GM19023 (cell line): Measurements from ENCODE around the gene POLDIP3.

Source experiments
- ATAC-seq: cut with Tn5 transposase; IDR thresholded peaks from one replicate; pipeline ENCODE4 v1.9.1; 2021; ENCODE audit warnings: mild to moderate bottlenecking, moderate library complexity; ENCODE audit not compliant: unreplicated experiment

The POLDIP3 gene, protein sequence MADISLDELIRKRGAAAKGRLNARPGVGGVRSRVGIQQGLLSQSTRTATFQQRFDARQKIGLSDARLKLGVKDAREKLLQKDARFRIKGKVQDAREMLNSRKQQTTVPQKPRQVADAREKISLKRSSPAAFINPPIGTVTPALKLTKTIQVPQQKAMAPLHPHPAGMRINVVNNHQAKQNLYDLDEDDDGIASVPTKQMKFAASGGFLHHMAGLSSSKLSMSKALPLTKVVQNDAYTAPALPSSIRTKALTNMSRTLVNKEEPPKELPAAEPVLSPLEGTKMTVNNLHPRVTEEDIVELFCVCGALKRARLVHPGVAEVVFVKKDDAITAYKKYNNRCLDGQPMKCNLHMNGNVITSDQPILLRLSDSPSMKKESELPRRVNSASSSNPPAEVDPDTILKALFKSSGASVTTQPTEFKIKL

GRCh38 chr22:42614312-42615091, at the start of gene POLDIP3:
Gene POLDIP3, minus strand, starts transcription at chr22:42614883. Its CDS starts 26 bp downstream, at chr22:42614857.
- ATAC-seq, result peak; percentile 70

GRCh38 chr22:42661985-42662831, 47.5 kb upstream of the POLDIP3 start:
- ATAC-seq, result no peak

- no peak for ATAC-seq
Observed at GRCh38 chr22:42656578-42656977, 41.9 kb upstream of the POLDIP3 start.

- ATAC-seq, result no peak
Observed at GRCh38 chr22:42655693-42656092, 41.0 kb upstream of the POLDIP3 start.

GRCh38 chr22:42654436-42655073, 39.9 kb upstream of the POLDIP3 start:
- ATAC-seq, result no peak

- ATAC-seq, result no peak
Observed at GRCh38 chr22:42653999-42654398, 39.3 kb upstream of the POLDIP3 start.

DNA sequence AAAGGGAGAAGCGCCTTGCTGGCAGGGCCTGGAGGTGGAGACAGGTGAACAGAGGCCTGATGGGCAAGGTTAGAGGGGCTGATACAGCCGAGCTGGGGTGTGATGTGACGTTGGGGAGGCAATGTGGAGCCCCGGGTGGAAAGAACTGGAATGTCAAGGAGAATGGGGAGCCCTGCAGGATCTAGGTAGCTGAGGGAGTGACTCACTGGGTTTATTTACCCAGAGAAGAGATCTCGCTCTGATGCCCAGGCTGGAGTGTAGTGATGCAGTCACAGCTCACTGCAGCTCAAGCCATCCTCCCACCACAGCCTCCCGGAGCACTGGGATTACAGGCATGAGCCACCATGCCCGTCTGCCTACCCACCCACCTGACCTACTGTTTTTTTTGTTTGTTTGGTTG, 36.5 kb upstream of the POLDIP3 start:
- no peak for ATAC-seq

GRCh38 chr22:42649246-42650099, 34.8 kb upstream of the POLDIP3 start, which contains the start of gene CYB5R3:
Gene CYB5R3, minus strand, starts transcription at chr22:42649392. Its CDS starts 77 bp downstream, at chr22:42649315.
- peak; percentile 66 for ATAC-seq

DNA sequence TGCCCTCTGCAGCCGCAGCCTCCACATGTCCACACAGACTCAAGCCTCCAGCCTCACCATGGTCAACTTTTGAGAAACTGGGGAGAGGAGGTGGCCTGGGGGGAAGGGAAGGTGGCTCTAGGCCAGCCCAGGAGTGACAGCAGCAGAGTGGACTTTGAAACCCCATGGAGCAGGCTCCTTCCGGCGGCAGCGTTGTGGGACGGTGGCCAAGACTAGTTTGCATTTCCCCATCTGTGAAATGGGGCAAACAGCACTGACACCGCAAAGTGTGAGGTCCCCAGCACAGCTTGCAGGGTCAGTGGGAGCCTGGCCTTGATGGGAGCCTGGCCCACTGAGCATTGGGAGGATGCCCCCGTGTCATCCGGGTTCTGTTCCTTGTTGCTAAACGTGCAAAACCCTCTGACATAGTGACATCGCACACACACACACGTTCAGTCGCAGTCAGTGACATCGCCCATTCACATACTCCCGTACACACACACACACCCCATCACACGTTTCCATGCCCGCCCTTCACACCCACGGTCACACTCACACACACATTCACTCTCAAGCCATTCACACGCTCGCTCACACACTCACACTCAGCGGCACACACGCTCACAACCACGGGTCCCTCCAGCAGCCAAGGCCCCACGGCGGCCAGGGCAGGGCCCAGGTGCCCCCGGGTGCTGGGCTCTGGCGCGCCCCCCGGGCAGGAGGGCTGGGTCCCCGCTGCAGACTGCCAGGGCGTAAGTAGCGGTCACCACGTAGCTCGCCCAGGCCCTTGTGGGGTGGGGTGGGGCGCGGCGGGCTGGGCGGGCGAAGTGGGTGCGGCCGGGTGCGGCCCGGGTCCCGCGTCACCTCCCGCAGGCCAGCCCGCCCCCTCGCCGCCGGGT, 33.9 kb upstream of the POLDIP3 start:
- peak; percentile 49 for ATAC-seq

DNA sequence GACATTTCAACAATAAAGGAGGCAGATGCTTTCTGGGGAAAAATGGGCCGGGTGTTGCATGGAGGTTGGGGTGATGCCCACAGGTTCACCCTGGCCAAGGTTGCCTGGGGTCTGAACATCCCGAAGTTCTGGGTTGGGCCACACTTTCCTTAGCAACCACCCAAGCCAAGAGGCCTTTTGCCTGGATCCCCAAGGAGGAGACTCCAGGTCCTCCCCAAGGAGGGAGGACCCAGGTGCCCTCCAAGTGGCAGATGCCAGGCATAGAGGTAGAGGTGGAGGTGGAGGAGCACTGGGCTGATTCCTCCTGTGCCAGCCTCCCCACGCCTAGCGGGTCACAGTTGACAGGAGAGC, 33.3 kb upstream of the POLDIP3 start:
- no peak for ATAC-seq

GRCh38 chr22:42646569-42647525, 32.2 kb upstream of the POLDIP3 start:
- ATAC-seq, result no peak

GRCh38 chr22:42645938-42646568, 31.4 kb upstream of the POLDIP3 start:
- no peak for ATAC-seq

GRCh38 chr22:42645341-42645937, 30.8 kb upstream of the POLDIP3 start:
- no peak for ATAC-seq

- no peak for ATAC-seq
Observed at GRCh38 chr22:42644422-42645340, 30.0 kb upstream of the POLDIP3 start.

- no peak for ATAC-seq
Observed at GRCh38 chr22:42643634-42644421, 29.1 kb upstream of the POLDIP3 start.
